RWPE1 (cell line): Measurements from ENCODE around the gene C1orf174.

Experiments
- CTCF ChIA-PET: fragments of 350-600 bp; sonication (Branson Sonifier 250); formaldehyde crosslinking; extraction: SDS; loops from one replicate; lab custom pipeline; 2021; lab: Yijun Ruan, JAX
- POLR2A ChIA-PET: fragments of 400-600 bp; formaldehyde crosslinking; extraction: SDS; loops from one replicate; lab custom pipeline; 2020; ENCODE audit warnings: antibody characterized with exemption; ENCODE audit not compliant: low non-redundant PET; lab: Yijun Ruan, JAX
- DNase-seq: peaks from one replicate; pipeline ENCODE4 v3.0.0; 2012; ENCODE audit warnings: low spot score
- H3K27ac ChIP-seq: fragments of 450-650 bp; 2 replicates; pipeline ENCODE4 v1.5.1; 2017
- CTCF ChIP-seq: fragments of 450-650 bp; conservative IDR thresholded peaks from 2 replicates; pipeline ENCODE4 v1.5.1; 2017; ENCODE audit warnings: low read depth, mild to moderate bottlenecking

C1orf174 gene

GRCh38 chr1:3852711-3853485 lies 47.2 kb downstream of the C1orf174 start:
- DNase-seq, result no peak
- no peak overlapping the region for H3K27ac ChIP-seq
- CTCF ChIA-PET, result no interaction called here
- TF ChIP-seq CTCF, result no peak
- POLR2A ChIA-PET, result no interaction called here

GRCh38 chr1:3852091-3852490 lies 48.0 kb downstream of the C1orf174 start:
- H3K27ac ChIP-seq, result no peak overlapping the region
- DNase-seq, result no peak
- CTCF ChIA-PET, result interaction anchor here (0.6 kb wide), 1 partner anchor 1921 kb away, joined by 4 read pairs; no protein-coding TSS in a partner anchor
- POLR2A ChIA-PET, result no interaction called here
- TF ChIP-seq CTCF, result no peak

- CTCF ChIA-PET, result no interaction called here
- TF ChIP-seq CTCF, result no peak
- POLR2A ChIA-PET, result no interaction called here
- no peak for DNase-seq
- H3K27ac ChIP-seq, result no peak overlapping the region
Observed at GRCh38 chr1:3851292-3851691, 48.8 kb downstream of the C1orf174 start.

- no peak for TF ChIP-seq CTCF
- DNase-seq, result no peak
- no peak overlapping the region for H3K27ac ChIP-seq
- CTCF ChIA-PET, result no interaction called here
- POLR2A ChIA-PET, result no interaction called here
Observed at GRCh38 chr1:3850857-3851256, 49.2 kb downstream of the C1orf174 start.

- no peak overlapping the region for H3K27ac ChIP-seq
- TF ChIP-seq CTCF, result no peak
- ChIA-PET POLR2A (no interaction called here), CTCF (no interaction called here)
- no peak for DNase-seq
Observed at GRCh38 chr1:3847081-3847480, 53.0 kb downstream of the C1orf174 start.

- no peak for TF ChIP-seq CTCF
- H3K27ac ChIP-seq, result no peak overlapping the region
- ChIA-PET POLR2A (no interaction called here), CTCF (no interaction called here)
- DNase-seq, result no peak
Observed at GRCh38 chr1:3846541-3846940, 53.5 kb downstream of the C1orf174 start.
